ENCODE results near the gene AUTS2.

DNA sequence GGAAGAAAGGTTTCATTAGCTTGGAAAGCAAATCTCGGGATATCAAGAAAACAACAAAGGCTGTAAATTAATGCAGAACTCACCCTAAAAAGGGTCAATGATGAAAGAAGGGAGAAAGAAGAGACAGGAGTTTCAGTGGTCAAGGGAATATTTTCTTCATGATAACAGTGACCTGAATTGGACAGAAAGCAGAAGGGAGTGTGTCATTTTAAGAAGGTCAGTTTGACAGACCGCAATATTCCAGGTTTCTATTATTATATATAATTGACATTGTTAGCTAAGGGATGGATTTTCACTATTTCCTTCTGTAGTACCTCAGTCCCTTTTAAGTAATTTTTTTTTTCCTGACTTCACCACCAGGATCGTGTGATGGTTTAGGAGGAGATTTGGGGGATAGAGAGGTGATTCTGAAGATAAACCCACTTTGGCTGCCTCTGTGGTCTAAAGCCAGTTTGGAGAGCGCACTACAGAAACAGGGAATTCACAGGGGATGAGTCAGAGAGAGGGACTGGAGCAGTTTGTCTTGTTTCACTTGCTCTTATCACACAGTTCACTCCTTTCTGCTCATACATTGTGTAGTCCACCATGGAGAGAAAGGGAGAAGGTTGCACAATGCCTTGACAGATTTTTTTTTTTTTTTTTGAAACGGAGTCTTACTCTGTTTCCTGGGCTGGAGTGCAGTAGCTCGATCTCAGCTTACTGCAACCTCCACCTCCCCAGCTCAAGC, 417.9 kb downstream of the AUTS2 start:
- TF ChIP-seq HDGF (IDR thresholded peaks at IDR 0.05; ENCODE audit: borderline replicate concordance) (no peak), FOXM1 (IDR thresholded peaks at IDR 0.05; ENCODE audit: borderline replicate concordance) (no peak)
